ENCODE results near the gene CDS1. TPM values are rescaled to one million over a fixed set of nuclear protein-coding genes. Genes with fewer than 3 reads are reported as not detected.

The CDS1 gene
- total and polyA plus RNA-seq, 2 donors (not counting 3 experiments of a cell fraction or from before 2014, with no cell fraction given) = 0.01 TPM; not detected in 1

- Histone ChIP-seq H3K27me3 (ENCODE audit: control insufficient read depth in 2 of 2, insufficient read depth in 2 of 2, low read length in 2 of 2) (no peaks in the 10 kb centered on the region), H2AFZ (ENCODE audit: low read depth, low read length) (no peak overlapping the region), H3K79me2 (ENCODE audit: control insufficient read depth, insufficient read depth, low read length) (no peaks in the 10 kb centered on the region), H4K20me1 (replicated peaks; ENCODE audit: control insufficient read depth, extremely low read depth, insufficient read depth, low read length) (no peaks in the 10 kb centered on the region), H3K9ac (replicated peaks; ENCODE audit: extremely low read depth, insufficient read depth, low read length) (no peak overlapping the region), H3K4me2 (ENCODE audit: insufficient read depth, low read length) (no peak overlapping the region), H3K9me3 (replicated peaks; ENCODE audit: control insufficient read depth, insufficient read depth, low read length) (no peaks in the 10 kb centered on the region), H3K36me3 (ENCODE audit: control insufficient read depth in 2 of 2, extremely low read depth in 1 of 2, insufficient read depth in 2 of 2, low read length in 2 of 2) (peaks cover 23 to 32% of the 10 kb centered on the region in 2 experiments), H3K9me1 (replicated peaks; ENCODE audit: control insufficient read depth, extremely low read depth, insufficient read depth, low read length) (no peaks in the 10 kb centered on the region), H3K4me1 (ENCODE audit: control insufficient read depth, extremely low read depth, insufficient read depth, low read length) (peaks cover 19% of the 10 kb centered on the region), H3K27ac (ENCODE audit: insufficient read depth, low read depth, low read length) (no peak overlapping the region), H3K4me3 (replicated peaks in 1 of 3; ENCODE audit: insufficient read depth in 1 of 3, low read depth in 1 of 3, low read length in 3 of 3) (no peak overlapping the region)
- FAIRE-seq (no peak), DNase-seq (ENCODE audit: low read depth, low spot score) (no peak)
- dilution Hi-C loops (cut with MboI; ENCODE audit: extremely low pct_ligation_motif_present, low sequenced_read_pairs) (no loop called here), intact Hi-C loops (cut with micrococcal nuclease) (no loop called here)
- BruUV-seq (replicated peaks) = no TSS peak
- ChIA-PET POLR2A (no interaction called here), CTCF (no interaction called here)
- no peak for TF ChIP-seq MAX (IDR thresholded peaks at IDR 0.05; ENCODE audit: insufficient read depth, insufficient read length)
- TF ChIP-seq GATA2 (IDR thresholded peaks at IDR 0.05; ENCODE audit: insufficient read depth, insufficient read length, low read depth, low read length) = no peak
- TF ChIP-seq MYC (IDR thresholded peaks at IDR 0.05; ENCODE audit: low read depth, low read length) = no peak
- no peak for TF ChIP-seq POLR2A (IDR thresholded peaks at IDR 0.05; ENCODE audit: low read depth, low read length)
- TF ChIP-seq POLR2AphosphoS5 (IDR thresholded peaks at IDR 0.05; ENCODE audit: insufficient read depth, low read depth, low read length) = no peak
- TF ChIP-seq JUN (IDR thresholded peaks at IDR 0.05; ENCODE audit: borderline replicate concordance, insufficient read depth, insufficient read length, low read depth) = no peak
- no peak for TF ChIP-seq FOS (IDR thresholded peaks at IDR 0.05; ENCODE audit: borderline replicate concordance, insufficient read depth, low read length)
- TF ChIP-seq EZH2 (IDR thresholded peaks at IDR 0.05; ENCODE audit: borderline replicate concordance, low read depth, low read length, severe bottlenecking) = no peak
Measured at GRCh38 chr4:84677093-84677492, 94.2 kb downstream of the CDS1 start.

- dilution Hi-C loops (cut with MboI; ENCODE audit: extremely low pct_ligation_motif_present, low sequenced_read_pairs) = no loop called here
Measured at GRCh38 chr4:84677995-84678394, 95.1 kb downstream of the CDS1 start.

More at GRCh38 chr4:84677995-84678394, 95.1 kb downstream of the CDS1 start:
- Histone ChIP-seq H2AFZ (ENCODE audit: low read depth, low read length) (no peak overlapping the region), H3K4me1 (ENCODE audit: control insufficient read depth, extremely low read depth, insufficient read depth, low read length) (peaks cover 23% of the 10 kb centered on the region), H4K20me1 (replicated peaks; ENCODE audit: control insufficient read depth, extremely low read depth, insufficient read depth, low read length) (no peaks in the 10 kb centered on the region), H3K9me3 (replicated peaks; ENCODE audit: control insufficient read depth, insufficient read depth, low read length) (no peaks in the 10 kb centered on the region), H3K4me2 (ENCODE audit: insufficient read depth, low read length) (no peak overlapping the region), H3K27ac (ENCODE audit: insufficient read depth, low read depth, low read length) (no peak overlapping the region), H3K4me3 (replicated peaks in 1 of 3; ENCODE audit: insufficient read depth in 1 of 3, low read depth in 1 of 3, low read length in 3 of 3) (no peak overlapping the region), H3K79me2 (ENCODE audit: control insufficient read depth, insufficient read depth, low read length) (no peaks in the 10 kb centered on the region), H3K9ac (replicated peaks; ENCODE audit: extremely low read depth, insufficient read depth, low read length) (no peak overlapping the region), H3K9me1 (replicated peaks; ENCODE audit: control insufficient read depth, extremely low read depth, insufficient read depth, low read length) (no peaks in the 10 kb centered on the region), H3K27me3 (ENCODE audit: control insufficient read depth in 2 of 2, insufficient read depth in 2 of 2, low read length in 2 of 2) (no peaks in the 10 kb centered on the region), H3K36me3 (ENCODE audit: control insufficient read depth in 2 of 2, extremely low read depth in 1 of 2, insufficient read depth in 2 of 2, low read length in 2 of 2) (peaks cover 20 to 29% of the 10 kb centered on the region in 2 experiments)
- FAIRE-seq (no peak), DNase-seq (ENCODE audit: low read depth, low spot score) (no peak)
- ChIA-PET POLR2A (no interaction called here), CTCF (interaction anchor here (0.6 to 1.2 kb wide), 5 partner anchors 13 to 293 kb away, joined by 3 to 4 read pairs (median 3); no protein-coding TSS in a partner anchor)
- TF ChIP-seq POLR2AphosphoS5 (IDR thresholded peaks at IDR 0.05; ENCODE audit: insufficient read depth, low read depth, low read length) = no peak
- TF ChIP-seq FOS (IDR thresholded peaks at IDR 0.05; ENCODE audit: borderline replicate concordance, insufficient read depth, low read length) = no peak
- TF ChIP-seq MAX (IDR thresholded peaks at IDR 0.05; ENCODE audit: insufficient read depth, insufficient read length) = no peak
- TF ChIP-seq EZH2 (IDR thresholded peaks at IDR 0.05; ENCODE audit: borderline replicate concordance, low read depth, low read length, severe bottlenecking) = no peak
- TF ChIP-seq JUN (IDR thresholded peaks at IDR 0.05; ENCODE audit: borderline replicate concordance, insufficient read depth, insufficient read length, low read depth) = no peak
- no peak for TF ChIP-seq POLR2A (IDR thresholded peaks at IDR 0.05; ENCODE audit: low read depth, low read length)
- TF ChIP-seq MYC (IDR thresholded peaks at IDR 0.05; ENCODE audit: low read depth, low read length) = no peak
- no peak for TF ChIP-seq GATA2 (IDR thresholded peaks at IDR 0.05; ENCODE audit: insufficient read depth, insufficient read length, low read depth, low read length)
- no peak for TF ChIP-seq CTCF (IDR thresholded peaks at IDR 0.05; ENCODE audit: extremely low read depth in 1 of 2, insufficient read depth in 1 of 2, low read depth in 1 of 2, low read length in 2 of 2)
- BruUV-seq (replicated peaks) = no TSS peak
- intact Hi-C loops (cut with micrococcal nuclease) = no loop called here
